ENCODE measurements around the gene GADD45GIP1.

GADD45GIP1 gene

GRCh38 chr19:12947702-12948611, 9.1 kb downstream of the GADD45GIP1 start:
- no peak overlapping the region for H3K27ac ChIP-seq
- no peak for TF ChIP-seq CTCF (conservative IDR thresholded peaks at IDR 0.05)
- TF ChIP-seq ZFX (IDR thresholded peaks at IDR 0.05) = no peak

GRCh38 chr19:12946731-12947496, 10.1 kb downstream of the GADD45GIP1 start:
- peak overlapping the region; percentile 95 for H3K27ac ChIP-seq
- TF ChIP-seq ZFX (IDR thresholded peaks at IDR 0.05) (no peak), CTCF (conservative IDR thresholded peaks at IDR 0.05) (no peak)

- H3K27ac ChIP-seq = peak overlapping the region; percentile 95
- TF ChIP-seq ZFX (IDR thresholded peaks at IDR 0.05) = peak; percentile 66; the same call in 1 of the 2 replicates
- TF ChIP-seq CTCF (conservative IDR thresholded peaks at IDR 0.05) = no peak
Observed at GRCh38 chr19:12946092-12946721, 10.8 kb downstream of the GADD45GIP1 start.

GRCh38 chr19:12945479-12946091, 11.4 kb downstream of the GADD45GIP1 start, which contains the start of gene RAD23A:
TSS of gene RAD23A (plus strand) at chr19:12945862. CDS start at chr19:12945949, 87 bp downstream.
- TF ChIP-seq ZFX (IDR thresholded peaks at IDR 0.05) (no peak), CTCF (conservative IDR thresholded peaks at IDR 0.05) (no peak)
- H3K27ac ChIP-seq = peak within 1 kb of the TSS; percentile 95

- peak overlapping the region; percentile 9 for H3K27ac ChIP-seq
- no peak for TF ChIP-seq CTCF (conservative IDR thresholded peaks at IDR 0.05)
- TF ChIP-seq ZFX (IDR thresholded peaks at IDR 0.05) = no peak
Observed at GRCh38 chr19:12944104-12944674, 12.8 kb downstream of the GADD45GIP1 start.

- H3K27ac ChIP-seq = peak overlapping the region; percentile 9; the same call in 1 of the 2 replicates
- TF ChIP-seq ZFX (IDR thresholded peaks at IDR 0.05) (no peak), CTCF (conservative IDR thresholded peaks at IDR 0.05) (no peak)
Observed at GRCh38 chr19:12943437-12944044, 13.5 kb downstream of the GADD45GIP1 start.
